PC-3 (cell line): Measurements from ENCODE around the gene ARHGAP4. TPM values are rescaled to one million over a fixed set of nuclear protein-coding genes. Genes with fewer than 3 reads are reported as not detected.
A peak's percentile ranks its signal among the peaks of the same experiment; 100 is the strongest.

Experiments
- ATAC-seq: fragments of 200-7000 bp; cut with Tn5 transposase; 2 replicates; pipeline ENCODE4 v1.9.1; 2020; ENCODE audit warnings: mild to moderate bottlenecking, moderate library complexity
- BruUV-seq: library from RNA; stranded (reverse); fragments of 400-500 nt; replicated peaks from 2 replicates; lab custom pipeline; 2021; lab: Mats Ljungman, UMichigan
- CTCF ChIA-PET: fragments of 300-600 bp; sonication (Branson Sonifier 250); formaldehyde crosslinking; loops from one replicate; lab custom pipeline; 2022; ENCODE audit warnings: antibody characterized with exemption; lab: Charles Lee
- POLR2A ChIA-PET: fragments of 300-600 bp; sonication (Branson Sonifier 250); formaldehyde crosslinking; loops from one replicate; lab custom pipeline; 2022; ENCODE audit warnings: antibody characterized with exemption; ENCODE audit not compliant: unreplicated experiment; lab: Charles Lee
- DNase-seq: peaks from one replicate; pipeline ENCODE4 v3.0.0-alpha.2; 2015
- H2AFZ ChIP-seq: fragments of 300-600 bp; sonication (generic); 2 replicates; pipeline ENCODE4 v1.6.0; 2016; ENCODE audit warnings: antibody characterized with exemption, low read length
- H3F3A ChIP-seq: fragments of 300-600 bp; sonication (generic); one replicate; pipeline ENCODE4 v1.6.0; 2017; ENCODE audit warnings: antibody characterized with exemption, low read length, control low read depth, mild to moderate bottlenecking; ENCODE audit not compliant: unreplicated experiment
- H3K27ac ChIP-seq: fragments of 300-600 bp; sonication (generic); 2 replicates; pipeline ENCODE4 v1.5.1; 2016; ENCODE audit warnings: mild to moderate bottlenecking, low read length
- H3K27me3 ChIP-seq: fragments of 300-600 bp; sonication (generic); 2 replicates; pipeline ENCODE4 v1.6.1; 2016; ENCODE audit warnings: low read length, mixed read lengths
- H3K36me3 ChIP-seq: fragments of 300-600 bp; sonication (generic); 2 replicates; pipeline ENCODE4 v1.6.1; 2016; ENCODE audit warnings: low read depth, mixed run types, low read length, mixed read lengths
- H3K4me1 ChIP-seq: fragments of 300-600 bp; sonication (generic); 2 replicates; pipeline ENCODE4 v1.5.1; 2016; ENCODE audit warnings: low read length; ENCODE audit not compliant: insufficient read depth
- H3K4me2 ChIP-seq: fragments of 300-600 bp; sonication (generic); 2 replicates; pipeline ENCODE4 v1.6.0; 2016; ENCODE audit warnings: low read length
- H3K4me3 ChIP-seq: fragments of 300-600 bp; sonication (generic); 2 replicates; pipeline ENCODE4 v1.5.1; 2016; ENCODE audit warnings: mild to moderate bottlenecking, low read length, mixed read lengths
- H3K79me2 ChIP-seq: fragments of 300-600 bp; sonication (generic); 2 replicates; pipeline ENCODE4 v1.6.1; 2017; ENCODE audit warnings: low read length, mixed read lengths
- H3K9ac ChIP-seq: fragments of 300-600 bp; sonication (generic); 2 replicates; pipeline ENCODE4 v1.6.0; 2016; ENCODE audit warnings: mild to moderate bottlenecking, low read length
- H3K9me2 ChIP-seq: fragments of 300-600 bp; sonication (generic); replicated peaks from 2 replicates; pipeline ENCODE4 v1.6.1; 2016; ENCODE audit warnings: mixed run types, low read length, mixed read lengths
- H3K9me3 ChIP-seq: fragments of 300-600 bp; sonication (generic); 2 replicates; pipeline ENCODE4 v1.6.1; 2016; ENCODE audit warnings: low read length, mixed read lengths
- H4K20me1 ChIP-seq: fragments of 300-600 bp; sonication (generic); 2 replicates; pipeline ENCODE4 v1.6.1; 2016; ENCODE audit warnings: low read length, mixed read lengths
- CTCF ChIP-seq: fragments of 300-600 bp; sonication (generic); conservative IDR thresholded peaks from 2 replicates; pipeline ENCODE4 v1.5.1; 2017; ENCODE audit warnings: antibody characterized with exemption, low read depth, mild to moderate bottlenecking, low read length
- EZH2 ChIP-seq: fragments of 300-600 bp; sonication (generic); IDR thresholded peaks from one replicate; pipeline ENCODE4 v1.6.1; 2017; ENCODE audit warnings: antibody characterized with exemption, mild to moderate bottlenecking, low read length; ENCODE audit not compliant: unreplicated experiment
- EZH2phosphoT487 ChIP-seq: fragments of 300-600 bp; sonication (generic); IDR thresholded peaks from 2 replicates; pipeline ENCODE4 v1.6.1; 2018; ENCODE audit warnings: mild to moderate bottlenecking, antibody characterized with exemption, low read length, borderline replicate concordance
- intact Hi-C: fragments of 100-400 bp; cut with micrococcal nuclease; formaldehyde crosslinking; loops from 2 replicates; pipeline ENCODE4 v1.9.0; 2023
- total RNA-seq: library from RNA; depleted of rRNA; stranded (reverse); fragments of >200 nt; gene quantifications from 2 replicates; pipeline ENCODE4 v1.2.3, GENCODE V29; 2014

Gene ARHGAP4
- total RNA-seq, 1 experiment from 2014 or later: 4.6 TPM

GRCh38 chrX:153925387-153925738, 701 bp downstream of the ARHGAP4 start:
- H2AFZ ChIP-seq: no peak overlapping the region
- TF ChIP-seq CTCF: no peak
- no peak for TF ChIP-seq EZH2
- TF ChIP-seq EZH2phosphoT487: no peak
- ChIA-PET POLR2A (no interaction called here), CTCF (interaction anchor here (1.6 kb wide), 1 partner anchor 22 kb away, joined by 5 read pairs; no protein-coding TSS in a partner anchor)
- no peaks in the 10 kb centered on the region for H3K9me2 ChIP-seq
- no peak overlapping the region for H3K9ac ChIP-seq
- no TSS peak for BruUV-seq
- no peak overlapping the region for H3K27ac ChIP-seq
- peaks cover 21% of the 10 kb centered on the region for H3K4me1 ChIP-seq
- no peaks in the 10 kb centered on the region for H3K27me3 ChIP-seq
- H3K36me3 ChIP-seq: no peaks in the 10 kb centered on the region
- H3K79me2 ChIP-seq: no peaks in the 10 kb centered on the region
- no peaks in the 10 kb centered on the region for H4K20me1 ChIP-seq
- ATAC-seq (no peak), DNase-seq (no peak)
- H3K9me3 ChIP-seq: no peaks in the 10 kb centered on the region
- no peaks in the 10 kb centered on the region for H3F3A ChIP-seq
- H3K4me3 ChIP-seq: no peak overlapping the region
- intact Hi-C loops: loop anchor here (5.0 kb wide), 1 partner anchor 163 kb away; the partner anchor contains the start of gene PLXNB3
- H3K4me2 ChIP-seq: no peak overlapping the region

GRCh38 chrX:153924149-153924861, 1.8 kb downstream of the ARHGAP4 start:
- DNase-seq: peak; percentile 42
- H3K9me2 ChIP-seq: no peaks in the 10 kb centered on the region
- POLR2A ChIA-PET: no interaction called here
- H3K4me2 ChIP-seq: no peak overlapping the region
- ATAC-seq: no peak
- no peak overlapping the region for H2AFZ ChIP-seq
- H4K20me1 ChIP-seq: no peaks in the 10 kb centered on the region
- intact Hi-C loops: loop anchor here (1.0 kb wide), 1 partner anchor 23 kb away; no protein-coding TSS in a partner anchor
- H3K79me2 ChIP-seq: no peaks in the 10 kb centered on the region
- H3K36me3 ChIP-seq: no peaks in the 10 kb centered on the region
- no peak overlapping the region for H3K9ac ChIP-seq
- no peaks in the 10 kb centered on the region for H3K27me3 ChIP-seq
- no peaks in the 10 kb centered on the region for H3K9me3 ChIP-seq
- no TSS peak for BruUV-seq
- H3F3A ChIP-seq: no peaks in the 10 kb centered on the region
- no peak overlapping the region for H3K4me3 ChIP-seq
- H3K27ac ChIP-seq: no peak overlapping the region
- peak; percentile 35; the same call in 1 of the 2 replicates for TF ChIP-seq CTCF
- no peak for TF ChIP-seq EZH2phosphoT487
- CTCF ChIA-PET: interaction anchor here (0.6 to 1.6 kb wide), 2 partner anchors 17 to 23 kb away, joined by 3 to 5 read pairs; no protein-coding TSS in a partner anchor
- peaks cover 19% of the 10 kb centered on the region for H3K4me1 ChIP-seq
